Occipital lobe (tissue), 2 donors: Measurements from ENCODE around the gene ACTA1. TPM values are rescaled to one million over a fixed set of nuclear protein-coding genes. Genes with fewer than 3 reads are reported as not detected.
"Not testable (repeated sequence)": the region's sequence is repeated elsewhere in the genome, so short reads cannot be mapped to it uniquely, and the experiment has no call there.

ENCODE experiments used
- DNase-seq: peaks from one replicate; lab custom pipeline; 2025; lab: John Stamatoyannopoulos, UW
- total RNA-seq: library from RNA; depleted of rRNA; stranded (reverse); fragments of >200 nt; gene quantifications from one replicate; pipeline ENCODE4 v1.2.3, GENCODE V29; 2014

Gene ACTA1
- total RNA-seq: 1.7 TPM

DNA sequence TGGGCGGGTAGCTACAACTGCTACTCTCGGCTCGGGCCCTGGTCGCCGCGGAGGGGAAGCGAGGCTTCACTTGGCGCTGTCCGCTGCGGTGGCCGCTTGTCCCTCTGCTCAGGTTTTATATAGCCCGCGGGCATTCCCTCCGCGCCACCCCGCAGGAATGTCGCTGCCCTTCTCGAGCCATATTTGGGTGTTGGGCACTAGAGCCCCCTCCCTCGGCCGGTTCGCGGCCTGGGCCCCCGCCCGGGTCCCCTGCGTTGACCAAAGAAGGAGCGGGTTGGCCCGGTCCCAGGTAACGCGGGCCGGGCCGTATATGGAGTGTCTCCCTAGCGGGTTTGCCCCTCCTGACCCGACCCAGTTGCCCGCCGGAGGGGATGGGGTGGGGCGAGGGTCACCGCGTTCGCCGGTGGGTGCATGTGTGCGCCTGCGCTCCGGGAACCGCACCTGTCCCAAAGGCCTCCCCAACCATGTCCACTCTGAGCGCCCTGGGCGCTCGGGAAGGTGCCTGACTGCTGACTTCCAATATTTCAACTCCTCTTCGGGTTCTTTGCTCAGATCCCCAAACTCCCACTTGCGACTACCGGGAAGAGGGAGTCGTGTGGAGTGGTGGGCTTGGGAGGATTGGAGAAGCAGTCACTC, at the start of gene ACTA1:
TSS of gene ACTA1 (minus strand) at position 90 of the 636 bp plus-strand sequence. CDS start 979 bp downstream, outside the sequence.
- DNase-seq: no peak

DNA sequence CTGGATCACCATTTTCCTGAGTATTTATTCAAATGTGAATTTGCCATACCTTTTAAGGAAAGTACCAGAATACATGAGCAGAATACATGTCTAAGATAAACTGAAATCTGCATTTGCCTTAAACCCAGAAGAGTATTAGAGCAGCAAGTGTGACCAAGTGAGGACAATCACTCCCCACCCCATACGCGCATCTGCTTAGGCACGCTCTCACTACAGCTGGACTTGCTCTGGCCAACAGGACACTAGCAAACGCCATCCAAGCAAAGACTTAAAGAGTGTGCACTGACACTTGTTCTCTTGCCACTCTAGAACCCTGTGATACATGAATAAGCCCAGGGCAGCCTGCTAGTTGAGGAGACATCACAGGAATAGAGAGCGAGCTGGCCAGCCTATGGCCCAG, 48.6 kb upstream of the ACTA1 start:
- no peak for DNase-seq

DNA sequence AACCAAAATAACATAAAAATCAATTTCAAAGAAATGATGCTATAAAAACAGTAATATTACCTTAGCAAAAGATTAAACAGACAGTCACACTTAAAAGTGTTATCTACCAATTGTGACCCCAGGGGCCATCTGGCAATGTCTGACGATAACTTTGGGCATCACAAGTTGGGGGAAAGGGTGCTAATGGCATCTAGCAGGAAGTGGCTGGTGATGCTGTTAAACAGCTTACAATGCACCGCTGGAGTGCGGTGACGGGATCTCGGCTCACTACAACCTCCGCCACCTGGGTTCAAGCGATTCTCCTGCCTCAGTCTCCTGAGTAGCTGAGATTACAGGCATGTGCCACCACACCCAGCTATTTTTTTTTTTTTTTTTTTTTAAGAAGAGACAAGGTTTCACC, 46.6 kb upstream of the ACTA1 start:
- no peak for DNase-seq

DNA sequence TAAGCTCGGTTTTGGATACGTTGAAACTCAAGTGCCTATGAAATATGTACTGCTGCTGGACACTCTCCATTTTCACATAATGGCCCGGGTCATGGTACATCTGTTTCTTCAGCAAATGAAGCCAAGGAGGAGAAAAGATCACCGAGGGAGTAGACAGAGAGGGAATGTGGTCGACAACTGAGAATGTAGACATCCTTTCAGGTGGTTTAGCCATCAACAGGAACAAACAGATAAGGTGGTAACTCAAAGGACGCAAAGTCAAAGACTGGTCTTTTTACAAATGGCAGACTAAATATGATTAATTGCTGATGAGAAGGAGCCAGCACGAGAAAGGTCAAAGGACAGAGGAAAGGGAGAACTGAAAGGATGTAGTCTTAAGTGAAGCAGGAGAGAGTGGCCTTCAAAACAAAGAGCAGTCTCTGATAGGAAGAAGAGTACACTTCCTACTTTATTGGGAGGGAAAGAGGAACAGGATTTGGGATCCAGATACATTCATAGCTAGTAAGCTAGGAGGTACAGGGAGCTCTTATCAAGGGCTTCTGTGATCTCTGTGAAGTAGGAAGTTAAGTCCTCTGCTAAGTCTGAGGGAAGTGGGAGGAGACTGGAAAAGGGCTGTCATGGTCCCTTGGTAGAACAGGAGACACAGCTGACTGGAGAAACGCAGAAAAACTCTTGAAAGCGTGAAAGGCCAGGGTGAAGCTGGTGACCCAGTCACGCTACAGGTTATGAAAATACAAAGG, 45.9 kb upstream of the ACTA1 start:
- no peak for DNase-seq

DNA sequence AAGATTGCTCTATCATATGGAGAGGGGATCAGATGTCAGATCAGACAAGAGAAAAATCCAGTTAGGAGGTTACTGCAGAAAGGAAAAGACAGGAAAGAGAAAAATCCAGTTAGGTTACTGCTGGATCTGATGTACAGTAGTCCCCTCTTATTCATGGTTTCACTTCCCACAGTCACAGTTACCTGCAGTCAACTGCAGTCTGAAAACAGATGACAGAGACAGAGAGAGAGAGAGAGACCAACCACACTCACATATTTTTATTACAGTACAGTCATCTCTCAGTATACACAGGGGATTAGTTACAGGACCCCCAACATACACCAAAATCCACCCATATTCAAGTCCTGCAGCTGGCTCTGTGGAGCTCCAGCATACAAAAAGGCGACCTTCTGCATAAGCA, 45.0 kb upstream of the ACTA1 start:
- DNase-seq: no peak

DNA sequence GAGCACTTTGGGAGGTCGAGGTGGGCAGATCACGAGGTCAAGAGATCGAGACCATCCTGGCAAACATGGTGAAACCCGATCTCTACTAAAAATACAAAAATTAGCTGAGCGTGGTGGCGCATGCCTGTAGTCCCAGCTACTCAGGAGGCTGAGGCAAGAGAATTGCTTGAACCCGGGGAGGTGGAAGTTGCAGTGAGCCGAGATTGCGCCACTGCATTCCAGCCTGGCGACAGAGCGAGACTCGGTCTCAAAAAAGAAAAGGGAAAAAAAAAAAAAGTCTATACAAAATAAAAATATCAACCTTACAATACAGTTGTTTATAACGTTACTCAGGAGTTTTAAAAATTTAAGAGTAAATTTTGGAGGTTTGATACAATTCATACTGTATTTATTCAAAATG, 42.0 kb upstream of the ACTA1 start:
- DNase-seq: not testable (repeated sequence)

DNA sequence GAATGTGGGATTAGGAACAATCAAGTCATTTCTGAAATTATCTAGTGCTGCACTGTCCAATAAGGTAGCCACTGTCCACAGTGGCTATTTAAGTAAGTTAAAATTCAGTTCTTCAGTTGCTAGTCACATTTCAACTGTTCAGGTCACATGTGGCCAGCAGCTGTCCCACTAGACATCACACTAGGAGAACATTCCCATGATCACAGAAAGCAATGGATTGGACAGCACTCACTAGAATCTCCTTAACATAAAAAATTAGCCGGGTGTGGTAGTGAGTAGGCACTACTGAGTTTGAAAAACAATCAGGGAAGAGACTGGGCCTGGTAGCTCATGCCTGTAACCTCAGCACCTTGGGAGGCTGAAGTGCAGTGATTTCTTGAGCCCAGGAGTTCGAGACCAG, 40.6 kb upstream of the ACTA1 start:
- DNase-seq: no peak

DNA sequence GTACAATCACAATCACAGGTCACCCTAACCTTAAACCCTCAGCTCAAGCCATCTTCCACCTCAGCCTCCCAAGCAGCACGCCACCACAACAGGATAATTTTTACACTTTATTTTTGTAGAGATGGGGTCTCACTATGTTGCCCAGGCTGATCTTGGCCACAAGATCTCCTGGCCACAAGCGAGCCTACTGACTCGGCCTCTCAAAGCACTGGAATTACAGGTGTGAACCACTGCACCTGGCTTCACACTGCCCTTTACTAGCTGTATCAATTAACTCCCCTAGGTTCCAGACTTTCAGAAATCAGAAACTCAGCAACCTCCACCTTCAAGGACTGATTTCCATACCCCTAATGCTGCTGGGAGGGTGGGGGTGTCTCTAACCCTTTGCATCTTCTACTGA, 37.3 kb upstream of the ACTA1 start:
- no peak for DNase-seq

DNA sequence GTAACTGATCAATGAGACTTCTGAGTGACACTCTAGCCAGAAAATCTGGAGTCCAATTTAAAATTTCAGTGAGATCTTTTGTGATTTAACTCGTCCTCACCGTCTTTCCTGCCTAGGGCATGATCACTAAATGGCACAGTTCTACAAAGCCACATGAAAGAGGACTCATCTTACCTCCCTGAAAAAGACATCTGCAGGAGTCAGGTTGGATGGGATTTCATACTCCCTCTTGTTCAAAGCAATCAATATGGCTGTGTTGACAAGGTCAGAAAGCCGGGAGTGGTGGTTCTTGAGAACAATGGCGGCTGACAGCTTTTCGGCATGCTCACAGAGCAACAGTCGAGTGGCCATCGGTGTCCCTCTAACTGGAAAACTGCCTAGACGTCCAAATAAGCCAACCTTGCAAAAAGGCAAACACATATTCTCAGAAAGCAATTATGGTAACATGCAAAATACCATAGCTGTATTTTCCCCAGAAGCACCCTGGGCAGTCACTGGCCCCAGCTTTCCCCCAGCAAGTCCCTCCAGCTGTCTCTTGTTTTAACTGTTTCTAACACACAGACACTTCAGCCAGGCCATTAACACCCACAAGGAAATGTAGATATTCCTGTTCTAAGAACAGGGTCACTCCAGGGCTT, 36.6 kb upstream of the ACTA1 start:
- no peak for DNase-seq

DNA sequence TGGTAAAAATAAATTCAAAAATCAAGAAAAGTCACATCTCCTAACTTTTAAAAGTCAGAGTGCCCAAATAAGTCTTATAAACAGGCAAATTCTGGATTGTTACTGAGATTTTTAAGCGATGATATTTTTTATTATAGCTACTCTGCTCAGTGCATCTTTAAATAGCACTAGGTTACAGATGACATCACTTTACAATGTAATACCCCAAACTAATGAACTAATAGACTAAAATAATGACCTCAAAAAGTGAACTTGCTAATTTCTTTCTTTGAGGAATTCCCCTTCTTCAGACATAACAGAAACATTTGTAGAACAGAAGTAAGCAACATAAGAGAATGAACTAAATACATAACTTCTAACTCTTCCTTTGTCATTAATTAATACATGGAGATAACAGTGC, 33.0 kb upstream of the ACTA1 start:
- no peak for DNase-seq

DNA sequence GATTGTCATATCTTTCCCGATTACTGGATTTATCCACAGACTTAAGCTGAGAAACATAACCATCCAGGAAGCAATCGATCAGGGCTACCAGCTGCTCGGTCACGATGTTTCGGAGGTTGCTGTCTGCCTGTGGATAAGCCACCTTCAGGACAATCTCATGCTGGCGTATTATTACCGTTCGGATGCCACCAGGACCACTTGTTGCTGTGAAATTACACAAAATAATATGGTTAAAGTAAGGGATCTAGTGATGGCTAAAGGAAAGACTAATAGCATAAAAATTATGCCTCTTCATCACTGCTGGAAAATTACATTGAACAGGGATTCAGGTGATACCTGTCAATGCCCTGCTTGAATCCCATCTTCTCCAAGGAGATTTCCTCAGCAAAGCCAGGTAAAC, 30.8 kb upstream of the ACTA1 start:
- no peak for DNase-seq

DNA sequence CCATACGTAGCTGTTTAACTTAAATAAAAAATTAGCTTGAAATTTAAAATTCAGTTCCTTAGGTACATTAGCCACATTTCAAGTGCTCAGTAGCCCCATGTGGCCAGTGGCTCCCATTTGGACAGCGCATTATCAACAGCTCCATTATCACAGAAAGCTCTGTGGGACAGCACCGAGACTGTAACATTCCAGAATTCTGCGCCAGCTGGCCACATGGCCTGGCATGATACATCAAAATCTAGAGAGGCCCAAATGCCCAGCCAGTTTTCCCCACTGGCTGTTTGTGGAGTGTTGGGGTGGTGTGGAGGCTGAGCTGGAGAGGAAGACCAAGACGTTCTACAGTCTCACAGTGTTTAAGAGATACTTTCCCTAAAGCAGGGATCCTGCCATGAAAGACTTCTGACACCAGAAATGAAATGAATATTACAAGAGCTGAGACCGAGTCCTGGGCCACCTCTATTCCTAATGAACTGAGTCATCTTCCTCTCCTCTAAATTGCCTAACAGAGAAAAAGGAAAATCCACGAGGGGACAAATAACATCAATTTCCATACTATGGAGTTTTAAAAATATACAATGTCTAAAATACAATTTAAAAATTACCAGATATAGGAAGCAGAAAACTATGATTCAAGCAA, 27.3 kb upstream of the ACTA1 start:
- no peak for DNase-seq

DNA sequence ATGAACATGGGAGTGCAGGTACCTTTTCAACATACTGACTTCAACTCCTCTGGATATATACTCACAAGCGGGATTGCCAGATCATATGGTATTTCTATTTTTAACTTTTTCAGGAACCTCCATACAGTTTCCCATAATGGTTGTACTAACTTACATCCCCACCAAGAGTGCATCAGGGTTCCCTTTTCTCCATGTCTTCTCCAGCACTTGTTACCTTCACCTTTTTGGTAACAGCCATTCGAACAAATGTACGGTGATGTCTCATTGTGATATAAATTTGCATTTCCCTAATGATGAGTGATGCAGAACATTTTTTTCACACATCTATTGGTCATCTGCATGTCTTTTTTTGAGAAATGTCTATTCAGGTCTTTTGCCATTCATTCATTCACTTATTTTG, 25.9 kb upstream of the ACTA1 start:
- no peak for DNase-seq

DNA sequence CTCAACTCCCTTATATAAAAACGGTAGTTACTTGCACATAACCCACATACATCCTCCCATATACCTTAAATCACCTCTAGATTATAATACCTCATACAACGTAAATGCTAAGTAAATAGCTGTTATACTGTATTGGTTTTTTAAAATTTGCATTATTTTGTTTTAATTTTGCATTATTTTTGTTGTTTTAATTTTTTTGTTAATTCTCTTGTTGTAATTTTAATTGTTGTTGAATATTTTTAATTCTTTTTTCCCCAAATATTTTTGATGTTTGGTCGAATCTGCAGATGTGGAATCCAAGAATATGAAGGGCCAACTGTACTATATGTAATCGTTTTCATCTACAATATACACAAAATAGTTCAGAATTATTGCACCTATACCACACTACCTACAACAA, 23.5 kb upstream of the ACTA1 start:
- DNase-seq: no peak

DNA sequence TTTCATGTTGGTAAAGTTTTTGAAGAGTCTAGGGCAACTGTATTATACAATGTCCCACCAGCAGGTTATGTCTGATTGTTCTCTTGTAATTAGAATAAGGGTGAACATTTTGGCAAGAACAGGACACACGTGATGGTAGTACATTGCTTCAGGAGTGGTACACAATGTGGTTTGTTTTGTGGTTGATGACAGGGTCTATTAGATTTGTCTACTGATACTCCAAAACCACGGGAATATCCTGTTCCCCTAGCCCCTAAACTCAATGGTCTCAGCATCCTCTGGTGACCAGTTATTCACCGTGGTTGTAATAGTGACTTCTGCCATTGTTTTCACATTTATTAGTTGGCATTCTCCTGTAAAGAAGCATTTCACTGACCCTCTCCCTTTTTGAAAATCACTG, 22.1 kb upstream of the ACTA1 start:
- DNase-seq: no peak

DNA sequence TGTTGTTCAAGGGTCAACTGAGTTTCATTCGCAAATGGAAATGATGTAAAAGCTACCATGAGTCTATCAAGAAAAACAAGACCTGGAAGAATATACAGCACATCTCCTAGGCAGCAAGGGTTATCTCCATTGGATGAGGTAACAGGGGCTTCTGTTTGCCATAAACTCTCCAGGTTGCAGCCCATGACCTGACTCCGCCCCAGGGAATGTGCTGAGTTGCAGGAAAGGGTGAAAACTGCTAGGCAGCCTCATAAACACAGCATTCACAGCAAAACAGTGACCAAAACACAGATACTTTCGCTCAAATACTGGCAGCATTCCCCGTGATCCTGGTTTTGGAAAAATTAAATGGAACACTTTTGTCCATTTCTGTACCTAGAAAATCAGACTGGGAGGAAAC, 20.2 kb upstream of the ACTA1 start:
- no peak for DNase-seq

DNA sequence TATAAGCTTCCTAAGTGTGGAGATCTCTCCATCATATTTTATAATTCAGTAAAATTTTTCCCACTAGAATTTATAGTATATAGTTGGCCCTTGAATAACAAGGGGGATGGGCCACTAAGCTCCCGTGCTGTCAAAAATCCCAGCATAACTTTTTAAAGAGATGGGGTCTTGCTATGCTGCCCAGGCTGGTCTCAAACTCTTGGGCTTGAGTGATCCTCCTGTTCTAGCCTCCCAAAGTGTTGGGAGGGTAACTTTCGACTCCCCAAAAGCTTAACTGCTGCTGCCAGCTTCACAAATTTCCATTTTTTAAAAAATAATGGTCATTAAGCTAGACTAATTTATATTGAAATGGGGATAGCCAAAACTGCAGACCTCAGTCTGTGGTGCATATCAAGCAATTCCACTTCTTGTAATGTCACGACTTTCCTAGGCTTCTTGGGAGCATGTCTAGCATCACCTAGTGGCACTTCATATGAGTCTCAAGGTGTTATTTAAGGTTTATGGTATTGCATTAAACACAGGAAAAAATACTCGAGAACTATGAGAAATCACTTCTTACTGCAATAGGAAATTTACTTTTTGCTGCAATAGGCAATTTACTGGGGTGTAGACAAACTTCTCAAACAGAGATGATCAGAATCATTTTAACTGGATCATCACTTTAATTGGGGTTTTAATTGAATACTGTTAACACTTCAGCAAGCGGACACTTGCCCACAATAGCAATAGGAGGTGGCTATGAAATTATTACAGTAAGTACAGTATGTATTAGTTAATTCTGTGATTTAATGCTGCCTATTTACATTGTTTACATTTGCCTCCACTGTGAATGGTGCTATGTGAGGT, 19.3 kb upstream of the ACTA1 start:
- DNase-seq: no peak

DNA sequence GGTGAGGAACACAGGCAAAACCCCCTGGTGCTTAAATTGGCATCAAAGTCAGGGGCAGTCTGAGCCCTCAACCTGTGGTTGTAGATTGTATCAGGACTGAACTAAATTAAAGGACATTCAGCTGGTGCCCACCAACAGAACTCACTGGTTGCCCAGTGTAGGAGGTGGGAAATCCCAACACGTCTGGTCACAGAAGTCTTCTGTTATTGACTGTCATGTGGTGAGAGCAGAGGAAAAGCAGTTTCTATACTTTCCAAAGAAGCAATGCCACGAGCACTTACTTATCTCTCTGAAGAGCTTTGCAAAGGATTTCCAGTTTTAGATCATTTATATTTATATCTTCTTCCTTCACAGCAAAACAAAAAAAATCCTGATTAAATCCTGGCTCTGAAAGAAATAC, 15.0 kb upstream of the ACTA1 start:
- no peak for DNase-seq

DNA sequence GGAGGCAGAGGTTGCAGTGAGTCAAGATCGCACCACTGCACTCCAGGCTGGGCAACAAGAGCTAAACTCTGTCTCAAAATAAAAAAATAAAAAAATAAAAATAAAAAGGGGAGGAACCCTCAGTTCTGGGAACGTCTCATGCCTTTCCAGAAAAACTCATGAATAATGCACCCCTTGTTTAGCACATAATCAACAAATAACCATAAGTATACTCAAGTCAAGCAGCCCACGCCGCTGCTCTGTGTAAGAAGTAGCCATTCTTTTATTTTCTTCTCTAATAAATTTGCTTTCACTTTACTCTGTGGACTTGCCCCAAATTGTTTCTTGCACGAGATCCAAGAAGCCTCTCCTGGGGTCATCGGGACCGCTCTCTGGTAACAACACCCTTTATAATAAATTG, 14.5 kb upstream of the ACTA1 start:
- no peak for DNase-seq

DNA sequence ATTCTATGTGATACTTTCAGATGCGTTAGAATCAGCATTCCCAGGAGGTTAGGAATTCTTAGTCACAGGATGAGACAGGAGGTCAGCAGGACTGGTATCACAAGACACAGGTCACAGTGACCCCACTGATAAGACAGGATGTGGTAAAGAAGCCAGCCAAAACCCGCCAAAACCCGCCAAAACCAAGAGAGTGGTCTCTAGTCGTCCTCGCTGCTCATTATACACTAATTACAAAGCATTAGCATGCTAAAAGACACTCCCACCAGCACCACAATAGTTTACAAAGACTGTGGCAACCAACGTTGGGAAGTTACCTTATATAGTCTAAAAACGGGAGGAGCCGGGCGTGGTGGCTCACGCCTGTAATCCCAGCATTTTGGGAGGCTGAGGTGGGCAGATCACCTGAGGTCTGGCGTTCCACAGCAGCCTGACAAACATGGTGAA, 13.9 kb upstream of the ACTA1 start:
- no peak for DNase-seq

DNA sequence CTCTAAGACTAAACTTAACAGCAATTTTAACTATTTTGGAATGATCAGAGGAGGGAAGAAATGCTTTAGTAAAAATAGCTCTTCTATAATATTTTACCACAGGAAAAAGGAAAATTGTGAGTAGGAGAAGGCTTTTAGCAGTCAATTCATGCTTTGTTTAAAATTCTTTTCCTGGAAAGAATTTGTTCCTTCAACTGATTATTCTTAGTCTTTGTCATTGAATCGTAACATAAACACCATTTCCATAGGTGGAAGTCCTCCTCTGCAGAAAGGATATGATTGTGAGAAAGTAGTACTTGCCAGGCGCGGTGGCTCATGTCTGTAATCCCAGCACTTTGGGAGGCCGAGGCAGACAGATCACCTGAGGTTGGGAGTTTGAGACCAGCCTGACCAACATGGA, 11.9 kb upstream of the ACTA1 start:
- DNase-seq: no peak
